Measurements from ENCODE around the gene HOXA11.

The HOXA11 gene

DNA sequence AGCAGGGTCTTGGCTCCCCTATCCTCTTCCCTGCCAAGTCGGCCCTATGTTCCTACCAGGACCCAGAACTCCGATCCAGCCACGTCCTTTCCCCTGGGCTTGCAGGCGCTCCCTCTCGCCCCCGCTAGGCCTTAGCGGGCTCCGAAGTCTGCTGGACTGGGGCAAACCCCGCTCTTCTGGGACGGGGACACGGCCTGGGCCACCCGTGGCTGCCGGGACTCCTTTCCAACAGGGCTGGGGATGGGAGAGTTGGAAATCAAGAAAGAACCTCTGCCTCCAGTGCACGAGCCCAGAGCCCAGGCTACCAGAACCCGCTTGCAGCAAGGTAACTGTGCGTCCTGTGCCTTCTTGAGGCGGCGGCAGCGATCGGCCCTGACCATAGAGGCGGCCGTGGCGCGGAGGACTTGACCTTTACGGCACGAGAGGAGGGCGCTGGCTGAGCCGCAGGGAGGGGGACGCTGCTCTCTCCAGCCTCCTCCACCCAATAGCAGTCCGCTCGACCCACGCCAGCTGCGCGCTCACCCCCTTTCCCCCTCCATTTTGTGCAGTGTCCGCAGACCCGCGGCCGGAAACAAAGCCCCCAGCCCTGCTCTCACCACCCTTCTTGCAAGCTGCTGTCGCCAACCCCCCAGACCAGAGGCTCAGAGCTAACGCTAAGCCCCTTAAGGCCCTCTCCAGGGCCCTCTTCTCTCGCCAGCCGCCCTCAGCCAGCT lies 7.0 kb upstream of the HOXA11 start:
- DNase-seq (ENCODE audit: low read depth in 2 of 2), result no peak
- TF ChIP-seq, protein P1, sequence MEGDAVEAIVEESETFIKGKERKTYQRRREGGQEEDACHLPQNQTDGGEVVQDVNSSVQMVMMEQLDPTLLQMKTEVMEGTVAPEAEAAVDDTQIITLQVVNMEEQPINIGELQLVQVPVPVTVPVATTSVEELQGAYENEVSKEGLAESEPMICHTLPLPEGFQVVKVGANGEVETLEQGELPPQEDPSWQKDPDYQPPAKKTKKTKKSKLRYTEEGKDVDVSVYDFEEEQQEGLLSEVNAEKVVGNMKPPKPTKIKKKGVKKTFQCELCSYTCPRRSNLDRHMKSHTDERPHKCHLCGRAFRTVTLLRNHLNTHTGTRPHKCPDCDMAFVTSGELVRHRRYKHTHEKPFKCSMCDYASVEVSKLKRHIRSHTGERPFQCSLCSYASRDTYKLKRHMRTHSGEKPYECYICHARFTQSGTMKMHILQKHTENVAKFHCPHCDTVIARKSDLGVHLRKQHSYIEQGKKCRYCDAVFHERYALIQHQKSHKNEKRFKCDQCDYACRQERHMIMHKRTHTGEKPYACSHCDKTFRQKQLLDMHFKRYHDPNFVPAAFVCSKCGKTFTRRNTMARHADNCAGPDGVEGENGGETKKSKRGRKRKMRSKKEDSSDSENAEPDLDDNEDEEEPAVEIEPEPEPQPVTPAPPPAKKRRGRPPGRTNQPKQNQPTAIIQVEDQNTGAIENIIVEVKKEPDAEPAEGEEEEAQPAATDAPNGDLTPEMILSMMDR (IDR thresholded peaks at IDR 0.05; ENCODE audit: low read depth, low read length), result no peak
- no peak overlapping the region for H3K4me3 ChIP-seq (replicated peaks in 1 of 2; ENCODE audit: low read depth in 2 of 2, low read length in 2 of 2)

DNA sequence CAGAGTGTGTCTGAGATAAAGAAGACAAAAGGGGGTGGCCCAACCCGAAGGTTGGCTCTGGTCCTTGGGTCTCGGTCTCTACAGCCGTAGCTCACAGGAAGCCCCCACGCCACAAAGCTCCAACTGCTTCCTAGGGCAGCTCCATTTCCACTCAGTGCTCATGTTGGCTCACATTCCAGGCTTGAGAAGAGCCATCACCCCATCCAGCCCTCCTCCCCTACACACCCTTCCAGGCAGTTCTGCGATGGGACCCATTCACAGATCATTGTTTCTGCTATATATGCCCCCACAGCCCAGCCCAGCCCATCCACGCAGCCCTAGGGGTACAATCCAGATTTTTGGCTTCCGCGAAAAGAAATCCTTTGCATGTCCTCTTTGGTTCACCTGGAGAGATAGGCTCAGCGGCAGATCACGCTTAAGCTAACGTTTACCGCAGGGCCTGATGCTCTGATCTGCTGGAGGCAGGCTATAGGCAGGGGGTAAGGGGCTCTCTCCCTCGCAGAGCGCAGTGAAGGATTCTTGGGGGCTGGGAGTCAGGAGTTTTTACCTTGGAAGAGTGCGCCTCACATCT lies 6.2 kb upstream of the HOXA11 start:
- TF ChIP-seq, protein P1 (IDR thresholded peaks at IDR 0.05; ENCODE audit: low read depth, low read length), result no peak
- no peak overlapping the region for H3K4me3 ChIP-seq (replicated peaks in 1 of 2; ENCODE audit: low read depth in 2 of 2, low read length in 2 of 2)
- no peak for DNase-seq (ENCODE audit: low read depth in 2 of 2)

DNA sequence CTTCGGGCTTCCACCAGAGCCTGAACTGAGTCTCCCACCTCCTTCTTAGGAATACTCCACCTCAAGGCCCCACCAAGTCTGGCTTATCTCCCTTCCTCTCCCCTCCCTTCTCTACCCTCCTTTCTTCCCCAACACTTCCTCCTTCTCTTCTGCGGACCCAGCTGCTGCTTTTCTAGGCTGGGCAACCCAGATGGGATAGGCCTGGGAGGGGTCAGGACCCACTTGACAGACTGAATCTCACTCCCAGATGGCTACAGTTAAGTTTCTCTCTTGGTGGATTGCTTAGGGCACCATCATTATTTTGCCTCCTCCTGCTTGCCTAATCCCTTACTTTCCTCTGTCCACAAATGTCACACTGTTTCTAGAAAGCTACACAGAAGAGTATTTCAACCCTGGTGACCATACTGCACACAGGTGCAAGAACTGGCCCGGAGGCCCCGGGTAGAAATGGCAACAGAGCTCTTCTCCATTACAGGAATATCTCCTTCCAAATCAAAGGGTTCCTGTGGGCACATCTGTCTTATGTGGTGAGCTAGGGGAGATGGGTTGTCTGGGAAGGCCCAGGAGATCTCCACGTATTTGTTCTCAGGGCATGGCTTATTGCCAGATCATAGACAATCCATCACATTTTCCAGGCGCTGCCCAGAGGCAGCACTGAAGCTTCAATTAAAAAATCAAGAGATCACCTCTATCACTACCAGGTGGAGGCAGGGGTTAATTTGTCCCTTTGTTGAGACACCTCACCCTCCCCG lies 5.1 kb upstream of the HOXA11 start:
- no peak for DNase-seq (ENCODE audit: low read depth in 2 of 2)
- H3K4me3 ChIP-seq (replicated peaks in 1 of 2; ENCODE audit: low read depth in 2 of 2, low read length in 2 of 2), result no peak overlapping the region
- TF ChIP-seq, protein P1 (IDR thresholded peaks at IDR 0.05; ENCODE audit: low read depth, low read length), result no peak

DNA sequence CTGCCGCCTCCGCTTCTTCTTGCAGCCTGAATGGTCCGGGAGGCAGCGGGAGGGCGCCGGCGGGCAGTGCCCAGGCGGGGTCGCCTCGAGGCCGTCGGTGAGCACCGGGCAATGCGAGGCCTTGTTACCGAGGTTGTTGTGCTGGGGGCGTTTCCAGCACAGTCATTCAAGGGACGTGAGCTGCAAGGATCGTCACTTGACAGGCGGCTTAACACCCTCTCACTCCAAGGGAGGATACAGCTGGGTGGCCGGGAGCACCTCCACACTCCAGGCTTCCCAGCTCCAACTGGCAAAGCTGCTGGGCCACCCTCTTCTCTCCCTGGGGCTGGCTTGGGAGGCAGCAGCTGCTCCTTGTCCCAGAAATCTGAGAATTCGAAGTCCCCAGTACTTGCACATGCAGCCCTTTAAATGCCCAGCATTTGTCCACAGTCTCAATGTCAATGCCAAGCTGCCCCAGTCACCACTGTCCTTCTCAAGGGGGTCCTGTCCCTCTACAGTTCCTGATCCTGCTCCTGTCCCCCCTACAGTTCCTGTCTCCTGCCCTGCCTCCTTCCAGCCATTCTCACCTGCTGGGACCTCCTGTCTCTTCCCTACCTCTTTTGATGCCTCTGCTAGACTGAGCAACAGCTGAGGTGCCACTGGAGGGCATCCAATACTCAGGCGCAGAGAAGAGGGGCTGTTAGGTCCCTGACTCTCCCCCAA lies 4.4 kb upstream of the HOXA11 start:
- no peak for DNase-seq (ENCODE audit: low read depth in 2 of 2)
- no peak overlapping the region for H3K4me3 ChIP-seq (replicated peaks in 1 of 2; ENCODE audit: low read depth in 2 of 2, low read length in 2 of 2)
- TF ChIP-seq, protein P1 (IDR thresholded peaks at IDR 0.05; ENCODE audit: low read depth, low read length), result no peak

DNA sequence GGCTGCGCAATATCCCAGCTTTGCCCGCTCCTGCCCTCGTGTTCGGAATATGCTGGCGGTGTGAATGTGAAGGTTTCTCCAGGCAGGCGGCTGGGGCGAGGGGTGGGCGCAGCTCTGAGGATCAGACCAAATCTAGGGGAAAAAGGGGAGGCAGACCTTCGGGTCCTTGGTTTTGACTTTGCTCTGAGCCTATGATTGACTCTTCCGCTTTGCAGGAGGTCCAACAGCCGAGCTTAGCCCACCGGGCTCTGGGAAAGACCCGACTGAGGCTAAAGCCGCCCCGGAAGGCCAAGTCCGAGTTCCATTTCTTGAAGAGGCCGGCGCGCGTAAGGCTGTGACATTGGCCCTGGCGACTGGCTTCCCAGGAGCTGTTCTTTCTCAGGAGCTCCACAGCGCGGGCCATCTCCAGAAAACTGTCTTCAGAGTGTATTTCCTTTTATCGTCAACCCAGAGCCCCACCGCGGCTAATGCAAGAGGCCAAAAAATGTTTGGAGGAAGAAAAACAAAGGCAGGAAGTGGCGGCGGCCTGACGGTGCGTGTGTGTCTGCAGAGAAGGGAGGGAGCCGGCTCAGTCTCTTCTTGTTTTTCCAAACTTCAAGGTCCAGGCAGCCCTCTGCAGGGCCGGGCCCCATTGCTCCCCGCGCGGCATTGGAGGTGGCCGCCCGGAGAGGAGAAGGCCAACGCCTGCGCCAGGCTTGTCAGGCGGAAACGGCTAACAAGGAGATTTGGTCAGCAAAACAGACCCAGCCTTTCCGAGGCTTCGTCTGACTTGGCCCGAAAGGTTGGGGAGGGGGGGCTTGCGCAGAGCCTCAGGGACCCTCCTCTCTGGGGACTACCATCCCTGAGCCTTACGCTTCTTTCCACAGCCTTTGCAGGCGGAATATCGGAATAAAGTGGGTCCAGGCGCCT lies 3.6 kb upstream of the HOXA11 start:
- DNase-seq (ENCODE audit: low read depth in 2 of 2), result peak; percentile 15 to 38
- peak overlapping the region in 1 of 2 donors; percentile 11 for H3K4me3 ChIP-seq (replicated peaks in 1 of 2; ENCODE audit: low read depth in 2 of 2, low read length in 2 of 2)

More for the DNA sequence above, 3.6 kb upstream of the HOXA11 start:
- TF ChIP-seq, protein P1 (IDR thresholded peaks at IDR 0.05; ENCODE audit: low read depth, low read length), result no peak

Data from cardiac fibroblast (primary cell).